HG02870 (cell line): ENCODE results near the gene CCDC102B.
"Not testable (repeated sequence)": the region's sequence is repeated elsewhere in the genome, so short reads cannot be mapped to it uniquely, and the experiment has no call there.

Experiments
- ATAC-seq: cut with Tn5 transposase; IDR thresholded peaks from one replicate; pipeline ENCODE4 v1.9.1; 2021; ENCODE audit warnings: mild to moderate bottlenecking, moderate library complexity; ENCODE audit not compliant: unreplicated experiment

CCDC102B gene

DNA sequence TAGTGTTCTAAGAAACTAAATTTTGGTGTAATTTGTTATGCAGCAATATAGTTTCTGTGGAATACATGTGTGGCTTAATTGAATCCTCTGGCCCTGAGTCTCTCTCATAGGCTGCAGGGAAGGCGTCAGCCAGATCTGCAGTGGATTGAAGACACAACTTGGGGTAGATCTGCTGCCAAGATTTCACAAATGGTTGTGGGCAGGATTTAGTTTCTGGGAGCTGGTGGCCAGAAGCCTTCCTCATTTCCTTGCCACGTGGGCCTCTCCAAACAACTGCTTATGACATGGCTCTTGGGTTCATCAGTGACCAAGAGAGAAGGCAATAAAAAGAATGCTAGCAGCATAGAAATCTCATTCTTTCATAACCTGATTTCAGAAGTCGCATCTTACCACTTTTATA, 28.2 kb downstream of the CCDC102B start:
- ATAC-seq: no peak

DNA sequence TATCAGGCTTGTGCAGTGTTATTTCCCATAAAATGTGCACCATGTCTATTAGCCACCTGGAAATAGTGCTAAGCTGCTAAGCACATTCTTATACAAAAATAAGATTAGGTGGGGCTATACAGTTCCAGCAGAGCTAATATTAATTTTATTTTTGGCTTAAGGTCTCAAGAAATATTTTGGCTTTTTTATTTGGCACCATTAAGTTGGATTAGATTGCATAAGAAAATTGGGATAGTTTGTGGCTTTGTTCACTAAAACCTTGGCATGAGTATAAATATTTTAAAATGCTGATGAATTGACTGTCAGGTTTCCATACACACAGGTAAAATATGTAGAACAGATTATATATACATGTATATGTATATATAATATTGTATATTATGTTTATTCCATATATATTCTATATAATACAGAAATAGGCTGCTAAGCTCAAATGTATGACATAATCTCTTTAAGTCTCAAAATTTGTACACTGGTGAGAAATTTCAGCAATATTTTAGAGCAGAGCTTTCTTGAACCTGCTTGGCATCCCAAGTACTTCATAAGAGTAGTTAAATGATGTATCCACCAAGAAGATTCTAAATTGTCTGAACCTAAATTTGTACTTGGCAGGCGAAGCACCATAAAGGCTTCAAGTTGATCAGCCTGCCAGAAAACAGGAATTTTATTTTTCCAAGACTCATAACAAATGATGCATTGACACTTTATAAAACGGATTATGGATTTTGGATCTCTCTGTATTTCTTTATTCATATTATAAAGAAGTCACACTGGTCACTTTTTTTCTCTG, 32.6 kb downstream of the CCDC102B start:
- no peak for ATAC-seq

DNA sequence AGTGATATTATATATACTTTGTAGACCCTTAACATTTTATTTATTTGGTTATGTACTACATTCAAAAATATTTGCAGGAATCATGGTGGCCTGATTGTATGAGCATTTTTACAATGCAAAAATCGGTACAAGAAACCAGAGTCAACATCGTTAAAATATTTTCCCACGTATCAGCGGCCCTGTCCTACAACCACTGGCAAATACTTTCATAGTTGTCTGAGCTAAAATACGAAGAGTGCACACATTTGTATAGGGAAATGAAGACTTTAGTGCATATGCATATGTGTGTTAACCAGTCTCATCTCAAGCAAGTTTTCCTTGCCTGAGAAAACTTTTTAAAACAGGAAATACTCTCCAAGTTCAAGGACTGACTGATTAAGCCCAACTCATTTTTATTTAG, 35.9 kb downstream of the CCDC102B start:
- ATAC-seq: no peak

DNA sequence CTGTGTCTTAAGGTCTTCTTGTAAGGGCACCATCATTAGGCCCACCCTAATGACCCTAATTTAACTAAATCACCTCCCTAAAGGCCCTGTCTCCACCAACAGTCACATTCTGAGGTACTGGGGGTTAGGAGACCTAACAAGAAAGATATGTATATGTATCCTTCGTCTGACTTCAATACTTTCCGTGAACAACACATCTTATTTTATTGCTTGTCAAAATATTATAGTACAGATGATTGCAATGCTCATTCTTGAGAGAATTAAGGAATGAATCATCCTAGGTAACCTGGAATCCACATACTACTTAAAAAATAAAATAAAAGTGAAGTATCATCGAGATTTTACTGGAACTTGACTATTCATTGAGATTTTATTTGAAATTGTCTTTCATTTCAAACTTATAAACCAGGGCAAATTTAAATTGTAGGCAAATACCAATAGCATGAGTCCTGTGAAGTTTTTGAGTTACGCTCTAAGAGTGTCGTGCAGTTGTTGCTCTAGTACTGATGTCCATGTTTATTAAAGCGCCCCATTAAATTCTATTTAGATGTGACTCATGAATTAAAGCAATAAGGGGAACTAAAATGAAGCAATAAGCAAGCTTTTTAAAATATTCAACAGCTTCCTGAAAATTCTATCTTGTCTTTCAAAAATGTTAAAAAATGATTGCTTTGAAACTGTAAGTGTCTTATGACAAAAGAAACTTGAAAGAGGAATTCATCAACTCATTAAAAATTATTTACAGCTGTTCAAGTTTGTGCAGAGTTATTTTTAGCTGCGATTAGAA, 40.0 kb downstream of the CCDC102B start:
- ATAC-seq: no peak

DNA sequence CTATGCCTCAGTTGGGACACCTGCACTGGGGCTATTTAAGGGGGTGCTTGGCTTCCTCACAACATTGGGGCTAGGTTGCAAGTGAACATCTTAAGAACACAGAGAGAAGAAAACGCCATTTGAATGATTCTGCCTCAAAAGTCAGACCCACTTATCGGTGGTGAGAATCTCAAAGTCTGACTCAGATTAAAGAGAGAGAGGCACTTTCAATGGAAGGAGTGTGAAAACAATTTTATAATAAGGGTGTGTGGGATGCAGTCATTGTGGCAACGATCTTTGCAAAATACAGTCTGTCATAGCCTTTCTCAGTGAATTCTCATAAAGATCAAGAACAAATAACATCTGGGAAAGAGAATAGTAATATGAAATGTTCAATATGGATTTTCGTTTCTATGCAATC, 41.8 kb downstream of the CCDC102B start:
- ATAC-seq: no peak

DNA sequence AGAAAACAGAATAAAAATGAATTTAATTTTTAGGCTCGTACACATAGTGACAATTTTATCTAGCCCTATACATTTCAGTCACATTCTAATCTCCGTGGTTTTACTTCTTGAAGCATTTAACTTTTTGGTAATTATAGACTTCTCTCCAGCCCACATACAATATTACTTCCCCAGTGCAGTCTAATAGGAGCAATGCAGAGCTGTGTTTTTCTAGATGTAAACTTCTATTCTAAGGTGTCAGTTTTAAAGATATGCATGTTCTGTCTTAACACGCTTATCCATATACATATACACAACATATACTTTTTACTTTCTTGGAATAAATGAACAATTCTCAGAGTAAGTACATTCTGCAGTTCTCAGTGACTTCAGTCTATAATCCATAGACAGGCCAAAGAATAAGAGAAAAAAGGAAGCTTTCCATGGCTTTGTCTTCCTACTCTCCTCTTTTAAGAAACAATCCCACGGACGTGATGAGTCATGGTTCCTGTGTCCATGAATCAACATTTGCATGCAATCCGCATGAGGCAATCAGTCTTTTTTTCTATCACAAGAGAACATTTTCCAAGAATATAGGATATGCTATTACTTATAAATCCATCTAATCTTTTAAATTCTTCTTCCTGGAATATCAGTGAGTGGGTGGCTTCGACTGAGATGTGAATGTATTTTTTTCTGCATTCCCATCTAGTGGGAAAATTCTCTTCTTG, 42.8 kb downstream of the CCDC102B start:
- no peak for ATAC-seq

DNA sequence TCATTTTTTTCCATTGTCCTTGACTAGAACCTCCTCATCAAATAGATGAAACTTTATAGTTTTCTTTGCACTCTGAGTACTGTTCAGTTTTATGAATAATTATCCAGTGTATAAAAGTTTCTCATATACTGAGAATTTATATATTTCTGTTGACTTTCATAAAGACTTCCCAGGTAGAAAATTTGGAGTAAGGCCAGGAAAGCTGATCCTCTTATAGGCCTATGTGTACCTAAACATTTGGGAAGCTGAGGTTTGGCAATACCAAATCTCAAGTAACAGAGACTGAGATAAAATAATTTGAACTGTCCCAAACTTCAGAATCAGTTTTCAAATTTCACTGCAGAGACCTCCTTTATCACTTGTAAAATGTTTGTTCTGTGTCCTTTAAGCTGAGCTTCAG, 43.4 kb downstream of the CCDC102B start:
- no peak for ATAC-seq

DNA sequence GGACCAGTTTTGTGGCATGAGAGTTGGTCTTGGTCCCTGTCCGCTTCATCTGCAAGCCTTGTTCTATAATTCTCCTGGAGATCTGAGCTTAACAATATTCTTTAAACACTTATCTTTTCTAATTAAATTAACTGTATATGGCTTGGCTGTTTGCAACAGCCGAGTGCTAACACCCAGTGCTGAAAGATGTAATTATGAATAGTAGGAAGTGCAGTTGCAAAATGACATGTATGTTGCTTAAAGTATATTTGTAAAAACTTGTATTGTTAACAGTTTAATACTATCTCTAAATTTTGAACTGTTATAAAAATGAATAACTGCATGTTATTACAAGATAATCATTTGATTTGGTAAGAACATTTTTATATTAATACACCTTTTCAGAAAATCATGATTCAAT, 45.1 kb downstream of the CCDC102B start:
- no peak for ATAC-seq

DNA sequence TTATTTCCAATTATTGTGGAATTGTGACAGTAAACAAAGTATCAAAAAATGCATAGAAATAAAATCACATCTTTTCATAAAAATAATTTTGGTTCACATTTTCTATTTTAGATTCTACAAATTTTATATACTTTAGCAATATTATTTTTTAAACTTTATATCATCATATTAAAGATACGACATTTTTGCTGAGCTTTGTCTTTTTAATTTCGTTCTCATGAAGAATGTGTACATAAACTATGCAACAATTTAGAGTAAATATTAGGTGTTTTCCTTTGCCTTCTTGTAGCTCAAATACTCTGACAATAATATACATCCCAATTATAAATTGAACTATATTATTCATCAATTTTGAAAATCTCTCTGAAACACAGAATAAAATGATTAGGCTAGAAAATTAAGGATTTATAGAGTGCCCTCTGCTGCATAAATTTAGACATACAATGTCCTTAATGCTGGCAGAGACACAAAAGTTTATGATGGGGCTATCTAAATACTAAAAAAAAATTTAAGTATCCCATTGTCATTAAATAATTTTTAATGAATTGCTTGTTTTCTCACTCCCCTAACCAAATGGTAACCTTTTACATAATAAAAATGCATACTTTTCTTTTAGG, 45.7 kb downstream of the CCDC102B start:
- no peak for ATAC-seq

DNA sequence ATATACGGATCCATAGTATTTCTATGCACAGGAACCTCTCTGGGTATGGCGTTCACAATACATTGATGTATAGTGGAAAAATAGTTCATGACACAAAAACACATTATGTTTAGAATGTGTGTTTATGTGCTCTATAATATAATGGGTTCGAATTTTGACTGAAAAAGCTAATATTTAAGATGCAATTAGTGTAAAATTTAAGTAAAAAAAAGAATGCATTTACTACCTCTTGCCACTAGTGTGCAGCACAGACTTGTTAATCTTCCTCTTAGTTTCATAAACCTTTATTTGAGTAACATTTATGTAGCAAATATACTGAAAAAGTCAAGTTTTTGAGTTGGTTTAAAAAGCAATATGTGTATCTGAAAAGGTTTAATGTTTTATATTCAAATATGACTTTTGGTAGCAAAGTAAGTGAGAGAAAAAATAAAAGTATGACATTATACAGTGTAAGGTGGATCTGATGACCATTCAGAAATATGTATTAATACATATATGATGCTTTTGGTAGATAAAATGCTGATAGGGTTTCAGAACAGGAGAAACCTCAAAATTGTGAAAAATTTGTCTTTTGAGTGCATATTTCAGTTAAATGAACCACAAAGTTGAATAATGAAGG, 49.4 kb downstream of the CCDC102B start:
- peak; percentile 61 for ATAC-seq

DNA sequence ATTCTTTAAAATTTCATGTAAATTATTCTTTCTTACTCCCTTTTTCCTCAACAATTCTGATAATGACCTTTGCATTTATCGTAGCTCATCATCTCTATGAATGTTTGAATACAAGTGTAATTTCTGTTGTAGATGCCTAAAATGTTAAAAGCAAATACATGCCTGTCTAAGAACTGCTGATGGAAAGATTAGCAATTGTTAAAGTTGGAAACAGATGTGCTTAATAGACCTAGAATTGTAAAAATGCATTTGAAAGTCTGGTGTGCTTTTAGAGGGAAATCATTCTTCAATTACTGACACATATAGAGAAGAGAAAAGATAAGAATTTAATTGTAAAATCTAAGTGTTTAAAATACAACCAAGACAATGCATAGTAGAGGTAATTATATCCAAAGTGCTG, 50.4 kb downstream of the CCDC102B start:
- ATAC-seq: no peak

DNA sequence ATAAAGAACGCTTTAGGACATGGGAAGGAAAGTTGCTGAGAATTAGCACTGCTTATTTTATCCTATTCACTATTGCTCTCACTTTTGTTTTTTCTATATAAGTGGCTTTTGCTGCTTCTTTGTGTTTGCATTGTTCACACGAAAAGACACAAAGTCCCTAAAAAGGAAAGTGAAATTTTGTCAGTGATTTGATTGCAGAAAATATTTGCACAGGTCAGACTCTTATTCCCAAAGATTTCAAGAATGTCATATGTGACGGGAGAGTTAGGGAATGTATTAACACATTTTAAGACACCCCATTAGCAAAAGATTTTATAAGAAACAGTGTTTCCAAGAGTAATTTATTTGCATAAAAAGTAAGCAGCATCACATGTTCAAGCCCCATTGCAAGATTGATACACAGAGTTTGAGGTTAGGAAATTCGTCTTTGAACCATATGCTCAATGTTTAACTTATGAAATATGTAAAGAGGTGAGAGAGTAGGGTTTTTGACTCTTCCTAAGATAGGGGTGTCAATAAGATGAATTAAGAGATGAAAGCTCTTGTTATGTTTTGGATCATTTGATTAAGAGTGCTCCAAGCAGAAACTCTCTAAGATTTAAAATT, 57.0 kb downstream of the CCDC102B start:
- ATAC-seq: no peak

DNA sequence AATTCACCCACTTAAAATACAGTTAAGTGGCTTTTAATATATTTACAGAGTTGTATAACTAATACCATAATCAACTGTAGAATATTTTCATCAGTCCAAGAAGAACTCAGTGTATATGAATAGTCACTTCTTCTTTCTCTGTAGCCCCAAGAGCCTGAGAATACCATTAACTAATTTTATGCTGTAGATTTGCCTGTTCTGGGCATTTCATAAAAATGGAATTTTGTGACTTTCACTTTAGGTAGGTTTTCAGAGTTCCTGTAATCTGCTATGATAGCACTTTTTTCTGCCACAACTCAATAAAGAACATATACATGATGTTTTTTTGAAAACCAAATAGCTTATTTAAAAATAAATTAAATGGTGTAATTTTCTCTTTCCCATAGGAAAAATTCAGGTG, 57.6 kb downstream of the CCDC102B start:
- no peak for ATAC-seq

DNA sequence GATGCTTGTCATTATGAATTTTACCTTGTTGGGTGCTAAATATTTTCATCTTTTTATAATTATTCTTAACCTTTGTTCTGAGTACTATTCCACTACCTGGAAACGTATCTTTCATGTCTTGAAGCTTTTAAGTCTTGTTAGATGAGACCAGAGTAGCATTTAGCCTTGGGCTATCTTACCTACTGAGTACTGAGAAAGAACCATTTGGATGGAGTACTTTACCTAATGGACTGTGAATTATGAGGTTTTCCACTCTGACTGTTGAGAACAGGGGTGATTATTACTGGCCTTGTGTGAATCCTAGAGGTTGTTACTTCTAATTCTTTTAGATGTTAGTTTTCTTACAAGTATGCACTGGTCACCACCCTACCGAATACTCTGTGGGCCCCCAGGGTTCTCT, 63.5 kb downstream of the CCDC102B start:
- ATAC-seq: no peak

DNA sequence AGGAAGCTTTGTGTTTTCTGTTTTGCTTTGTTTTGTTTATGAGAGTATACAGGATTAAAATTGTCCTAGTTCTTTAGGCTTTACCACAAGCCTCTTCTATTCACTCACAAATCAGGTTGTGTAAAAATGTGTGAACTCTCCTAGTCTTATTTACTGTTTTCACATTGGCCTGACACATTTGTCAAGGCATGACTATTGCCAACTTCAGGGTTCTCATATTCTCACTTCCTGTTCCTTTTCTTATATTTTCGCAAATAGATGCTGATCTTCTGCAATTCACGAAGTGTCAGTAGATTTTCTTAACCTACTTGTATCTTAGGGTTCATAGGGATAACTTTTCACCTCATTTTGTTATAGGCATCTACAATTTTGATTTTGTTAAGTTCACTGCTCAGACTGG, 67.1 kb downstream of the CCDC102B start:
- no peak for ATAC-seq

DNA sequence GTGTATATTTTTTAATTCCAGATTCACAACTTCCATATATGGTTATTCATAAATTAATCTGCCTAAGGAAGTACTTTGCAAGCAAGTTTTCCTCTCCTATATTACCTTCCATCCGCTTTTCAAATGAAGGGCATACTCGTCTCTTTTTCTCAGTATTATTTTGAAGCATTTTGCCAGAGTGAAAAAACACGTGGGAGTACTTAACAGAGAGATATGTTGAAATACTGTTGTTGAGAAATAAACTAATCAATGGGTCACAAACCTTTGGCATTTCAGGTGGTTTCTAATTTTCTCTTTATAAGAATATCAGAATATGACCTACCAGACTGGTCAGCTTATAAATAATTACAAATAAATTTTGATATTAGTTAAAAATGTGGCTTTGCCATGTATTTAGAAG, 67.6 kb downstream of the CCDC102B start:
- ATAC-seq: no peak

DNA sequence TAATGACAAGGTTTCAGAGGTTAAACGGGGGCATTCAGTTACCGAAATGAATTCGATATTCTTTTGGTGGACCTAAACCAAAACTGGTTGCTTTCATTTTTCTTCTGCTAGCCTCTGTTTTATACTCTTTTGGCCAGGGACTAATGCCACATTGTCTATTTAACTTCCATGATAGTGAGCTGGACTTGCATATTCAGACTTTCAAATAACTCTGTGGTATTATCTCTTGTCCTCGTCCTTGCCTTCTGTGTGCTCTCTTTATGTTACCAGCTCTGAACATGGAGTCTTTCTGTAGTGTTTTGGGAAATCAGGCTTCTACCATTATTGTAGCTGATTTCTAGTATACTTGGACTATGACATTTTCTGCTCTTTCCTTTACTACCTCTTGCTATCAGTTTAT, 75.1 kb downstream of the CCDC102B start:
- no peak for ATAC-seq

DNA sequence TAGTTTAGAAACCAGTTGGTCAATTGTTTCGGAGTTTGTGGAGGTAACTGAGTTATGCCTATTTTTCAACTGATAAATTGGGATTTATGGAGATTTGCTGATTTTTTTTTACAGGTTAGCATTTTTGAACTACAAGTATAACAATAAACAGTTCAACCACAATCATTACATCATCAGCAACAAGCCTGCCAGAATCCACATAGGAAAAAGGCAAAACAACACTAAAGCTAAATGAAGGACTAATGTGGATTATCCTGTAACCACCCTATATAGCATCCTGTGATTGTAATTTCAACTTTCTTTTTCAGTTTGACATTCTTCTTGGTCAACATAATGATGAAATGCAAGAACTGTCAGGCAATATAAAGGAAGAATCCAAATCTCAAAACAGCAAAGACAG, 76.5 kb downstream of the CCDC102B start:
- no peak for ATAC-seq

DNA sequence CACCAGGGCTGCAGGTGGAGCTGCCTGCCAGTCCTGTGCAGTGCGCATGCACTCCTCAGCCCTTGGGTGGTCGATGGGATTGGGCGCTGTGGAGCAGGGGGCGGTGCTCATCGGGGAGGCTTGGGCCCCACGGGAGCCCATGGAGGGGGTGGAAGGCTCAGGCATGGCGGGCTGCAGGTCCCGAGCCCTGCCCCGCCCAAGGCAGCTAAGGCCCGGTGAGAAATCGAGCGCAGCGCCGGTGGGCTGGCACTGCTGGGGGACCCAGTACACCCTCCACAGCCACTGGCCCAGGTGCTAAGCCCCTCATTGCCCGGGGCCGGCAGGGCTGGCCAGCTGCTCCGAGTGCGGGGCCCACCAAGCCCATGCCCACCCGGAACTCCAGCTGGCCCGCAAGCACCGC, 82.1 kb downstream of the CCDC102B start:
- not testable (repeated sequence) for ATAC-seq

DNA sequence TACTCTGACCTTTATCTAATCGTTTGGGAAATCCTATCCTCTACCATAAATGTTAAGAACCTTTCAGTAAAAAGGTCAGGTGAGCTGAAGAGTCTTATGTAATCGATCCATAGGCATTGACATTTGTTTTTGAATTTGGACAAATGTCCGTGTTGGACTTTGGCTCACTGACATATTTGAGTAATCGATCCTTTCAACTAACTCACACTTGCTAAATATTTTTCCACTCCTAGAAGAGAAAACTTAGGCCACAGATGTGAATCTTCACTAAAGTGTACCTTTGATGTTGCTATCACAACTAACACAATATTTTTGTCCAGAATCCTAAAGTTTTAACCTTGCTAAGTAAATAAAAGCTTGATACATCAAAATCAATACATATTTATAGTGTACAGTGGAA, 89.5 kb downstream of the CCDC102B start:
- no peak for ATAC-seq

DNA sequence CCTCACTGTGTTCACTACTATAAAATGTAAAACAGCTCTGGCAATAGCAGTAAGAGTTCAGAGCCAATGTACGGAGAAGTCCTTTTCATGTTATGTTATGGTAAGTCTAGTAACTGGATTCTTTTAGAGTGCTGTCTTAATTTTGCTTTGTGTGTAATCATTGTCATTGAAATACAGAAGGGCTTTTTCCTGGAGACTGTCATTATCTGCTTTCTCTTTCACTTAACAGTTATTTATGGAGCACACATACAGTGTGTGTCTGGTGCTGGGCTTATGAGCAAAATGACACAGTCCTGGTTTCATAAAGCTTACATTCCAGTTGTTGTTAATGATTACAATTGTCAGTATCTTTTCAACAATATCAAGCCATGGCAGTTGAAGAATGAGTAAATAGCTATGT, 95.5 kb downstream of the CCDC102B start:
- no peak for ATAC-seq
